Kidney epithelial cell (primary cell): ENCODE results near the gene SCO2. TPM values are rescaled to one million over a fixed set of nuclear protein-coding genes. Genes with fewer than 3 reads are reported as not detected.

Experiments
- DNase-seq: peaks from one replicate; pipeline ENCODE4 v3.0.0-alpha.2; 2010; ENCODE audit warnings: low read depth
- H3K27me3 ChIP-seq: 2 replicates; pipeline ENCODE4 v1.6.0; 2011; ENCODE audit warnings: low read length; ENCODE audit not compliant: control insufficient read depth, insufficient read depth
- H3K36me3 ChIP-seq: 2 replicates; pipeline ENCODE4 v1.5.1; 2011; ENCODE audit warnings: low read length; ENCODE audit not compliant: control insufficient read depth, insufficient read depth
- H3K4me3 ChIP-seq: 2 replicates; pipeline ENCODE4 v1.5.1; 2011; ENCODE audit warnings: low read depth, mild to moderate bottlenecking, control low read depth, low read length
- CTCF ChIP-seq: IDR thresholded peaks from 2 replicates; pipeline ENCODE4 v1.5.1; 2011; ENCODE audit warnings: mild to moderate bottlenecking, moderate library complexity, low read length, control low read depth, inconsistent platforms; ENCODE audit not compliant: insufficient read depth, poor library complexity, severe bottlenecking
- total RNA-seq: library from RNA; depleted of rRNA; stranded (reverse); fragments of >200 nt; gene quantifications from 2 replicates; pipeline ENCODE4 v1.2.3, GENCODE V29; 2015

SCO2 gene
- total RNA-seq, 1 donor from 2014 or later: 5.7 TPM

- DNase-seq: no peak
- no peak overlapping the region for H3K4me3 ChIP-seq
- no peak for TF ChIP-seq CTCF
- H3K36me3 ChIP-seq: peaks cover 2% of the 10 kb centered on the region
- no peaks in the 10 kb centered on the region for H3K27me3 ChIP-seq
Measured at GRCh38 chr22:50518606-50519005, 6.8 kb downstream of the SCO2 start.

GRCh38 chr22:50517495-50518260, 7.7 kb downstream of the SCO2 start:
- no peak for TF ChIP-seq CTCF
- Histone ChIP-seq H3K4me3 (no peak overlapping the region), H3K36me3 (no peaks in the 10 kb centered on the region), H3K27me3 (no peaks in the 10 kb centered on the region)
- no peak for DNase-seq

- Histone ChIP-seq H3K4me3 (no peak overlapping the region), H3K36me3 (no peaks in the 10 kb centered on the region), H3K27me3 (no peaks in the 10 kb centered on the region)
- DNase-seq: no peak
- no peak for TF ChIP-seq CTCF
Measured at GRCh38 chr22:50516891-50517290, 8.5 kb downstream of the SCO2 start.

- H3K4me3 ChIP-seq: no peak overlapping the region
- no peaks in the 10 kb centered on the region for H3K27me3 ChIP-seq
- DNase-seq: no peak
- TF ChIP-seq CTCF: no peak
- H3K36me3 ChIP-seq: no peaks in the 10 kb centered on the region
Measured at GRCh38 chr22:50516068-50516467, 9.3 kb downstream of the SCO2 start.

GRCh38 chr22:50513175-50513574, 12.2 kb downstream of the SCO2 start:
- H3K27me3 ChIP-seq: no peaks in the 10 kb centered on the region
- TF ChIP-seq CTCF: no peak
- H3K4me3 ChIP-seq: no peak overlapping the region
- no peak for DNase-seq
- no peaks in the 10 kb centered on the region for H3K36me3 ChIP-seq

- no peak for TF ChIP-seq CTCF
- DNase-seq: no peak
- Histone ChIP-seq H3K4me3 (peak overlapping the region; percentile 80), H3K36me3 (no peaks in the 10 kb centered on the region), H3K27me3 (no peaks in the 10 kb centered on the region)
Measured at GRCh38 chr22:50508897-50509296, 16.5 kb downstream of the SCO2 start.
